Tongue (tissue), 2 donors: ENCODE results near the gene PNPLA8. TPM values are rescaled to one million over a fixed set of nuclear protein-coding genes. Genes with fewer than 3 reads are reported as not detected.

Experiments
- DNase-seq: peaks from one replicate; pipeline ENCODE4 v3.0.0-alpha.2; 2015
- total RNA-seq: library from RNA; depleted of rRNA; stranded (reverse); fragments of >200 nt; gene quantifications from one replicate; pipeline ENCODE4 v1.2.3, GENCODE V29; 2014

PNPLA8 gene
- total RNA-seq, 1 donor from 2014 or later = 43.0 TPM

- no peak for DNase-seq
Measured at GRCh38 chr7:108441392-108441955, 84.5 kb downstream of the PNPLA8 start.

- no peak for DNase-seq
Measured at GRCh38 chr7:108440613-108441012, 85.3 kb downstream of the PNPLA8 start.

GRCh38 chr7:108436906-108437305 lies 89.0 kb downstream of the PNPLA8 start:
- no peak for DNase-seq

GRCh38 chr7:108434010-108434409 lies 91.9 kb downstream of the PNPLA8 start:
- no peak for DNase-seq

- no peak for DNase-seq
Measured at GRCh38 chr7:108431099-108431498, 94.8 kb downstream of the PNPLA8 start.

GRCh38 chr7:108430664-108431063 lies 95.3 kb downstream of the PNPLA8 start:
- no peak for DNase-seq

GRCh38 chr7:108427766-108428165 lies 98.2 kb downstream of the PNPLA8 start:
- no peak for DNase-seq

- no peak for DNase-seq
Measured at GRCh38 chr7:108425714-108426275, 100.1 kb downstream of the PNPLA8 start.

GRCh38 chr7:108424013-108424412 lies 101.9 kb downstream of the PNPLA8 start:
- no peak for DNase-seq

GRCh38 chr7:108423089-108423989 lies 102.6 kb downstream of the PNPLA8 start:
- DNase-seq = no peak

- DNase-seq = no peak
Measured at GRCh38 chr7:108421720-108422331, 104.1 kb downstream of the PNPLA8 start.

Other genes with a start within 250 kb of the PNPLA8 start
- gene NRCAM, start 69.7 kb downstream of the PNPLA8 start, total RNA-seq = 16.2 TPM
- gene THAP5, start 43.6 kb upstream of the PNPLA8 start, total RNA-seq = 37.5 TPM
- gene DNAJB9, start 43.7 kb upstream of the PNPLA8 start, total RNA-seq = 30.5 TPM